Neural crest cell (in vitro differentiated cells): Measurements from ENCODE around the gene SLC45A3. TPM values are rescaled to one million over a fixed set of nuclear protein-coding genes. Genes with fewer than 3 reads are reported as not detected.

ENCODE experiments used
- DNase-seq: peaks from one replicate; pipeline ENCODE4 v3.0.0; 2021; ENCODE audit warnings: low read depth, mixed read lengths, low spot score
- H3K27ac Mint-ChIP-seq: one replicate; pipeline ENCODE4 v1.8.0; 2021; ENCODE audit warnings: mild to moderate bottlenecking, mixed read lengths; ENCODE audit not compliant: unreplicated experiment
- H3K27me3 Mint-ChIP-seq: 2 replicates; pipeline ENCODE4 v1.8.0; 2021; ENCODE audit warnings: low read depth, mild to moderate bottlenecking, mixed read lengths
- H3K36me3 Mint-ChIP-seq: 2 replicates; pipeline ENCODE4 v1.8.0; 2021; ENCODE audit warnings: low read depth, mild to moderate bottlenecking, mixed read lengths
- H3K4me1 Mint-ChIP-seq: 2 replicates; pipeline ENCODE4 v1.8.0; 2021; ENCODE audit warnings: mixed read lengths
- H3K4me3 Mint-ChIP-seq: one replicate; pipeline ENCODE4 v1.8.0; 2021; ENCODE audit warnings: mild to moderate bottlenecking, mixed read lengths
- H3K9me3 Mint-ChIP-seq: 2 replicates; pipeline ENCODE4 v1.8.0; 2021; ENCODE audit warnings: mixed read lengths
- total RNA-seq: library from RNA; stranded (reverse); gene quantifications from 2 replicates; pipeline ENCODE4 v1.2.1, GENCODE V29; 2021
- TF ChIP-seq, protein P1 (sequence below): fragments of 200-600 bp; sonication (generic); conservative IDR thresholded peaks from 2 replicates; pipeline ENCODE4 v1.5.0; 2021; ENCODE audit warnings: antibody characterized with exemption, mild to moderate bottlenecking

Gene SLC45A3
- total RNA-seq, 1 donor from 2014 or later, result 14.0 TPM

DNA sequence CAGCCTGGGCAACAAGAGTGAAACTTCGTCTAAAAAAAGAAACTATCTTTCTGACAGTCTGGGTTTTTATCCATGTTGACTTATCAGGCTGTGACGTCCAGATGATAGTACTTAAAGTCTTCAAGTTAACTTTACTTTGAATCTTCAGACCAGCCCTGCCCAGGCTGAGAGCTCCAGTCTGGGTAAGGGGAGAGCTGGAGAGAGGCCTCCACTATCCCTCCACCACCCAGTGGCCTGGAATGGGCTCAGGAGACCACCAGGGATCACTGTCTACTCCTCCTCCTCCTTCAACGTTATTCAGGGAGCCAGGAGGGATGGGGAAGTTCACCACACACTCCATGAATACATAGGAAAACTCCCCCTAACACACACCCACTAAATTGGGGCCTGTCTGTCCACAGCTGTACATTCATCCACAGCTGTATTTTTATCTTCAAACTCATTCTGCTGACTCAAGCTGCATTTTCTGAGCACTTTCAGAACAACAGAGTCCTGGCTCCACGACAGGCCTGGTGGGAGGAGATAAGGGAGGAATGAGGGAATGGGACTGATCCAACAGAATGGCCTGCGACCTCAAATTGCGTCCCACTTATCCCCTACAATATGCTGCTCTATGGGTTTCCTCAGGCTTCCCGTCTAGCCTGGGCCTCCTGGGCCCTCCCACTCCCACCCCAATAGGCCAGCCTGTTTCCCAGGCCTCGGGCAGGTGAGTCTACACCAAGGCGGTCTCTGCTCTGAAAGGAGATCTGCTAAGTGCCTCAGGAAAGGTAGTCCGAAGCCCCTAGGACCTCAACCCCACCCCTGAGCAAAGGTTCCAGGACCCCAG, 1.8 kb downstream of the SLC45A3 start:
- Mint-ChIP-seq H3K4me3 (peak overlapping the region; percentile 90), H3K9me3 (no peaks in the 10 kb centered on the region), H3K36me3 (no peaks in the 10 kb centered on the region), H3K4me1 (peaks cover 52% of the 10 kb centered on the region), H3K27ac (no peak overlapping the region), H3K27me3 (no peaks in the 10 kb centered on the region)
- no peak for DNase-seq
- TF ChIP-seq, protein P1, sequence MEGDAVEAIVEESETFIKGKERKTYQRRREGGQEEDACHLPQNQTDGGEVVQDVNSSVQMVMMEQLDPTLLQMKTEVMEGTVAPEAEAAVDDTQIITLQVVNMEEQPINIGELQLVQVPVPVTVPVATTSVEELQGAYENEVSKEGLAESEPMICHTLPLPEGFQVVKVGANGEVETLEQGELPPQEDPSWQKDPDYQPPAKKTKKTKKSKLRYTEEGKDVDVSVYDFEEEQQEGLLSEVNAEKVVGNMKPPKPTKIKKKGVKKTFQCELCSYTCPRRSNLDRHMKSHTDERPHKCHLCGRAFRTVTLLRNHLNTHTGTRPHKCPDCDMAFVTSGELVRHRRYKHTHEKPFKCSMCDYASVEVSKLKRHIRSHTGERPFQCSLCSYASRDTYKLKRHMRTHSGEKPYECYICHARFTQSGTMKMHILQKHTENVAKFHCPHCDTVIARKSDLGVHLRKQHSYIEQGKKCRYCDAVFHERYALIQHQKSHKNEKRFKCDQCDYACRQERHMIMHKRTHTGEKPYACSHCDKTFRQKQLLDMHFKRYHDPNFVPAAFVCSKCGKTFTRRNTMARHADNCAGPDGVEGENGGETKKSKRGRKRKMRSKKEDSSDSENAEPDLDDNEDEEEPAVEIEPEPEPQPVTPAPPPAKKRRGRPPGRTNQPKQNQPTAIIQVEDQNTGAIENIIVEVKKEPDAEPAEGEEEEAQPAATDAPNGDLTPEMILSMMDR, result no peak

DNA sequence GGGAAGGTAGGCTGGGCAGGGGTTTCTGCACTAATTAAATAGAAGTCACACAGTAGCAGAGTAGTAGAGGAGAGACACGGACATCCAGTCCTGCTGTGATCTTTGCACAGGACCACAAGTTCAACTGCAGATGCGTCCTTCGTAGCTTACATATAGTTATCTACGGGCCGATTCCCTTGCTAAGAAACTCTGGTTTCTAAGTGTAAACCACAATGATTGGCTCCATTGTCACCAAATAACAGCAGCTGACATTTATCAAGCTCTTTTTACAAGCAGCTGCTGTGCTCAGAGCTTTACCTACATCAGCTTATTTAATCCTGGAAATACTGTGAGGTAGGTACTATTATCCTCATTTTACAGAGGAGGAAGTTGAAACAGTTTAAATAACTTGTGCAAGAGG, 3.1 kb downstream of the SLC45A3 start:
- H3K9me3 Mint-ChIP-seq, result no peaks in the 10 kb centered on the region
- H3K4me1 Mint-ChIP-seq, result peaks cover 59% of the 10 kb centered on the region
- TF ChIP-seq, protein P1, result no peak
- H3K4me3 Mint-ChIP-seq, result peak overlapping the region; percentile 75
- no peaks in the 10 kb centered on the region for H3K27me3 Mint-ChIP-seq
- no peak overlapping the region for H3K27ac Mint-ChIP-seq
- no peak for DNase-seq
- no peaks in the 10 kb centered on the region for H3K36me3 Mint-ChIP-seq

DNA sequence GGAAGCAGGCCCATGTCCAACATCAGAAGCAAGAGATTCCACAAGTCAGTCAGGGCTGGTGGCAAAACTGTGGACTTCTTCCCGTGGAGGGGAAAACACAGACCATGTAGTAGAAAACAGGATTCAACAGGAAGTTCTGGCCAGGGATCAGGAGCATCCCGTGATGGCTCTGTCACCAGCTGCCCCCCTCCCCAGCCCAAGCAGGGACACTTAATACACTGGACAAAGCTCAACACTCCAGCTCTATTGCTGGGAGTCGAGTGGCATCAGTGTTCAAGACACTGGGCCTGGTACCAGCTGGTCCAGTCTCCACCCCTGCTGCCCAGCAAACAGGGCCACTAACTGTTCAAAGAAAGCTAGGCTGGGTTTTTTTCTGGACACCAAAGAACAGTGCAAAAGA, 3.7 kb downstream of the SLC45A3 start:
- Mint-ChIP-seq H3K4me1 (peaks cover 65% of the 10 kb centered on the region), H3K27ac (no peak overlapping the region), H3K36me3 (no peaks in the 10 kb centered on the region), H3K4me3 (peak overlapping the region; percentile 75), H3K27me3 (no peaks in the 10 kb centered on the region), H3K9me3 (no peaks in the 10 kb centered on the region)
- TF ChIP-seq, protein P1, result no peak
- no peak for DNase-seq

DNA sequence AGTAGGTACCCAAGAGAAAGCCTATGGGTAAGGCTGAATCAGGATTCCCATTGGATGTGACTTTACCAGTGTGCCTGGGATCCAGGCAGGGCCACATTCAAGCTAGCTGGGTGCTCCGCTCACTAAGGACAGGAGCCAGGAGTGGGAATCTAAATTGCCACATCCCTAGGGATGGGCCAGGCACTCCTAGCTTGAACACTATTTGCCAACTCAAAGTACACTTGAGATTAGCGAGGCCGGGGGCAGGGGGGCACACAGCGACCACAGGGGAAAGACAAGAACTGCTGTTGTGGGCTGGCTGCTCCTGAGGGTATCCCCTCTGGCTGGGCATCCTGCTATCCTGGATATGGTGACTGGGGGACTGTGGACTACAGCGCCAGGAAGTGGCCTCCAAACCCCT, 4.3 kb downstream of the SLC45A3 start:
- TF ChIP-seq, protein P1, result no peak
- H3K4me3 Mint-ChIP-seq, result peak overlapping the region; percentile 54
- H3K27me3 Mint-ChIP-seq, result no peaks in the 10 kb centered on the region
- peaks cover 66% of the 10 kb centered on the region for H3K4me1 Mint-ChIP-seq
- no peak for DNase-seq
- H3K9me3 Mint-ChIP-seq, result no peaks in the 10 kb centered on the region
- no peak overlapping the region for H3K27ac Mint-ChIP-seq
- no peaks in the 10 kb centered on the region for H3K36me3 Mint-ChIP-seq

DNA sequence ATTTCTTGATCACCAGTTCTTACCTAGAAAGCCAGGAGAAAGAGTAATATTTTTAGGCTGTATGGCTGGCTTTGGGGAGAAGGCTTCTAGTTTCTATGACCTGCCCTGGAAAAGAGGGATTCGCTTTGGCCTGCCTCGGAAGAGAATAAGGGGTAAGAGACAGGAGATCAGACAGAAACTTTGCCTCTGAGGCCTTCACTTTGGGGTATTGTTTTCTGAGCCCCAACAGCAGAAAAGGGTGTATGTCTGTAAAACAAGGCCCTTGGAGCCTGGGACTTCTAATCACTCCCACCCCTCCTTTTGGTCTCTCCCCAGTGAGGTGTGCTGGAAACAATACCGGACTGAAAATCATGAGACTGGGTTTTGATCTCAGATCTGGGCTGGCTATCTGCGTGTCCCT, 5.1 kb downstream of the SLC45A3 start:
- Mint-ChIP-seq H3K27ac (no peak overlapping the region), H3K9me3 (no peaks in the 10 kb centered on the region), H3K4me1 (peaks cover 69% of the 10 kb centered on the region), H3K27me3 (no peaks in the 10 kb centered on the region), H3K4me3 (no peak overlapping the region), H3K36me3 (no peaks in the 10 kb centered on the region)
- no peak for DNase-seq
- TF ChIP-seq, protein P1, result no peak
